Measurements from ENCODE around the gene EPS8L1.

The EPS8L1 gene

GRCh38 chr19:55071913-55072312, 3.8 kb upstream of the EPS8L1 start:
- TF ChIP-seq, protein P1, sequence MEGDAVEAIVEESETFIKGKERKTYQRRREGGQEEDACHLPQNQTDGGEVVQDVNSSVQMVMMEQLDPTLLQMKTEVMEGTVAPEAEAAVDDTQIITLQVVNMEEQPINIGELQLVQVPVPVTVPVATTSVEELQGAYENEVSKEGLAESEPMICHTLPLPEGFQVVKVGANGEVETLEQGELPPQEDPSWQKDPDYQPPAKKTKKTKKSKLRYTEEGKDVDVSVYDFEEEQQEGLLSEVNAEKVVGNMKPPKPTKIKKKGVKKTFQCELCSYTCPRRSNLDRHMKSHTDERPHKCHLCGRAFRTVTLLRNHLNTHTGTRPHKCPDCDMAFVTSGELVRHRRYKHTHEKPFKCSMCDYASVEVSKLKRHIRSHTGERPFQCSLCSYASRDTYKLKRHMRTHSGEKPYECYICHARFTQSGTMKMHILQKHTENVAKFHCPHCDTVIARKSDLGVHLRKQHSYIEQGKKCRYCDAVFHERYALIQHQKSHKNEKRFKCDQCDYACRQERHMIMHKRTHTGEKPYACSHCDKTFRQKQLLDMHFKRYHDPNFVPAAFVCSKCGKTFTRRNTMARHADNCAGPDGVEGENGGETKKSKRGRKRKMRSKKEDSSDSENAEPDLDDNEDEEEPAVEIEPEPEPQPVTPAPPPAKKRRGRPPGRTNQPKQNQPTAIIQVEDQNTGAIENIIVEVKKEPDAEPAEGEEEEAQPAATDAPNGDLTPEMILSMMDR (IDR thresholded peaks at IDR 0.05; ENCODE audit: control insufficient read depth, insufficient read depth, low read depth, low read length, missing control alignments), result no peak
- DNase-seq (ENCODE audit: low read depth), result no peak
- no peak overlapping the region for H3K4me3 ChIP-seq (ENCODE audit: control insufficient read depth, low read depth, low read length)

- no peak overlapping the region for H3K4me3 ChIP-seq (ENCODE audit: control insufficient read depth, low read depth, low read length)
- TF ChIP-seq, protein P1 (IDR thresholded peaks at IDR 0.05; ENCODE audit: control insufficient read depth, insufficient read depth, low read depth, low read length, missing control alignments), result no peak
- no peak for DNase-seq (ENCODE audit: low read depth)
Measured at GRCh38 chr19:55076321-55076720, 652 bp downstream of the EPS8L1 start.

DNA sequence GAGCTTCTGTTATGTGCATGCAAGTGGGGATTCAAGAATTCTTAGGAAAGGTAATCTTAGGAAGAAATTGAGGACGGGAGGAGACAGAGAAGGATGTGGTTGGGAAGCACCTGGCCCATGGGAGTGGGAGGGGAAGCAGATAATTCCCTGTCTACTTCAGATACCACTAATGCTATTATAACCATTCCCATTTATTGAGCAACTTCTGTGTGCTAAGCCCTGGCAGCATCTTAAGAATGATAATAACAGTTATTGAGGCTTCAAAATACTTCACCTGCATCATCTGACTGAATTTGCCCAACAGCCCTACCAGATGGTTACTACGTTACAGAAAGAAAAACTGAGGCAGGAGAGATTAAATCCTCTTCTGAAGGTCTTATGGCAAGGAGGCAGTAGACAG, 1.4 kb downstream of the EPS8L1 start:
- no peak for DNase-seq (ENCODE audit: low read depth)
- H3K4me3 ChIP-seq (ENCODE audit: control insufficient read depth, low read depth, low read length), result no peak overlapping the region
- TF ChIP-seq, protein P1 (IDR thresholded peaks at IDR 0.05; ENCODE audit: control insufficient read depth, insufficient read depth, low read depth, low read length, missing control alignments), result no peak

DNA sequence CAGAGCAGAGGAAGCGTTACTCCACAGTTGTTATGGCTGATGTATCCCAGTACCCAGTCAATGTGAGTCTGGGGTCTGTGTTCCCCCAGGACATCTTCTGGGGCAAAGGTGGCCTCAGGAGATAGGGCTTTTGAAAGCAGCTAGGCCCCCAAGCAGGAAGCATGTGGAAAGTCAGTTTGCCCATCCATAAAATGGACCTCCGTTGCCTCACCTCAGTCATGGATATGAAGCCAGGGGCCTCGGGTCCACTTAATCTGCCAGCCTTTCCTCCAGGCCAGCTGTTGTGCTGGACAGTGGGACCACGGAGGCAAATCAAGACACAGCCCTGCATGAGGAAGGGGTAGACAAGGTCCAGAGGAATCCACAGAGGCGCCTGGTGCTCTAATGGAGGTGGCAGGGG, 3.3 kb downstream of the EPS8L1 start:
- H3K4me3 ChIP-seq (ENCODE audit: control insufficient read depth, low read depth, low read length), result no peak overlapping the region
- DNase-seq (ENCODE audit: low read depth), result no peak
- TF ChIP-seq, protein P1 (IDR thresholded peaks at IDR 0.05; ENCODE audit: control insufficient read depth, insufficient read depth, low read depth, low read length, missing control alignments), result no peak

GRCh38 chr19:55079400-55080038, 3.9 kb downstream of the EPS8L1 start:
- TF ChIP-seq, protein P1 (IDR thresholded peaks at IDR 0.05; ENCODE audit: control insufficient read depth, insufficient read depth, low read depth, low read length, missing control alignments), result no peak
- DNase-seq (ENCODE audit: low read depth), result no peak
- H3K4me3 ChIP-seq (ENCODE audit: control insufficient read depth, low read depth, low read length), result no peak overlapping the region

- no peak for DNase-seq (ENCODE audit: low read depth)
- TF ChIP-seq, protein P1 (IDR thresholded peaks at IDR 0.05; ENCODE audit: control insufficient read depth, insufficient read depth, low read depth, low read length, missing control alignments), result no peak
- no peak overlapping the region for H3K4me3 ChIP-seq (ENCODE audit: control insufficient read depth, low read depth, low read length)
Measured at GRCh38 chr19:55080121-55080967, 4.7 kb downstream of the EPS8L1 start.

All from AG09309 (cell line).